ENCODE data around the gene SREBF2. TPM values are rescaled to one million over a fixed set of nuclear protein-coding genes. Genes with fewer than 3 reads are reported as not detected.

Gene SREBF2
- total RNA-seq, 1 donor from 2014 or later: 209 TPM

- Mint-ChIP-seq H3K9me3 (no peaks in the 10 kb centered on the region), H3K27ac (no peak overlapping the region), H3K4me3 (peak overlapping the region; percentile 49), H3K36me3 (ENCODE audit: low read depth) (peaks cover 4% of the 10 kb centered on the region), H3K4me1 (peaks cover 18% of the 10 kb centered on the region), H3K27me3 (peaks cover 20% of the 10 kb centered on the region)
- intact Hi-C loops (cut with micrococcal nuclease): loop anchor here (2.0 kb wide), 1 partner anchor 13 kb away; no protein-coding TSS in a partner anchor
- DNase-seq: no peak
These were observed 94.9 kb downstream of the SREBF2 start for GRCh38 chr22:41927813-41928212.

DNA sequence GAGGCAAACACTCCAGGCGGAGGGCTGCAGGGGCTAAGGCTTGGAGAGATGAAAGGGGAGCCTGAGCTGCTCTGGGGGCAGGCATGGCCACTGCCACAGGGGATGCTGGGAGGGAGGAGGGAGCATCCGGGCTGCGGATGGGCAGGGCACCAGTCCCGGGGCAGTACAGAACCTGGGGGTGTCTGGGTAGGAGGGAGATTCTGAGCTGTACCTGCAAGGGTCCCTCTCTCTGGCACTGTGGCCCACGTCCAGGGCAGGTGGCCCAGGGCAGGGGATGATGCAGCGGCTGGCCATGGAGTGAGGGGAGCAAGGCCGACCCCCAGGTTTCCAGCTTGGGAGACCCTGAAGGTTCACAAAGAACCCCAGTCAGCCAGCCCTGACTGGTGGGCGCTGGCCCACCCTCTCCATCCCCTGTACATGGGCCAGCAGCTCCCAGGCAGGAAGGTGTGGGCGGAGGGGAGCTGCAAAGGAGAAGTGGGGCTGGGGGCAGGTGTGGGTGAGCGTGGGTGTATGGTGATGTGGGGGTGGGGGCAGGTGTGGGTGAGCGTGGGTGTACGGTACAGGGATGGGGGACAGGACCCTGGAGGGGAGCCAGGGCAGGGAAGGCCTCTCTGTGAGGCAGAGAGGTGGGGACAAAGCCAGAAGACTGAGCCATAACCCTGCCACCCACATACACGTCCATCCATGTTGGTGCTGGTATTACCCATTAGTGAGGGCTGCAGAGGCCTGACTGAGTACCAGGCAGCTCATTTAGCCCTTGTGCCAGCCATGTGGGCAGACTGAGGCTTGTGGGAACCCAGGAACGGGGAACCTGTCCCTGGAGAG lies 95.9 kb downstream of the SREBF2 start:
- H3K27ac Mint-ChIP-seq: no peak overlapping the region
- peaks cover 4% of the 10 kb centered on the region for H3K36me3 Mint-ChIP-seq (ENCODE audit: low read depth)
- H3K27me3 Mint-ChIP-seq: peaks cover 20% of the 10 kb centered on the region
- H3K4me3 Mint-ChIP-seq: peak overlapping the region; percentile 28
- DNase-seq: no peak
- intact Hi-C loops (cut with micrococcal nuclease): no loop called here
- no peaks in the 10 kb centered on the region for H3K9me3 Mint-ChIP-seq
- H3K4me1 Mint-ChIP-seq: peaks cover 18% of the 10 kb centered on the region

GRCh38 chr22:41929418-41929810 lies 96.5 kb downstream of the SREBF2 start:
- intact Hi-C loops (cut with micrococcal nuclease): no loop called here

GRCh38 chr22:41931701-41932269 lies 98.9 kb downstream of the SREBF2 start:
- no peak overlapping the region for H3K4me3 Mint-ChIP-seq
- intact Hi-C loops (cut with micrococcal nuclease): no loop called here
- H3K36me3 Mint-ChIP-seq (ENCODE audit: low read depth): peaks cover 10% of the 10 kb centered on the region
- H3K9me3 Mint-ChIP-seq: no peaks in the 10 kb centered on the region
- no peak for DNase-seq
- no peak overlapping the region for H3K27ac Mint-ChIP-seq
- H3K4me1 Mint-ChIP-seq: peaks cover 14% of the 10 kb centered on the region
- peaks cover 10% of the 10 kb centered on the region for H3K27me3 Mint-ChIP-seq

More at GRCh38 chr22:41929418-41929810, 96.5 kb downstream of the SREBF2 start:
- Mint-ChIP-seq H3K4me1 (peaks cover 18% of the 10 kb centered on the region), H3K27me3 (peaks cover 20% of the 10 kb centered on the region), H3K9me3 (no peaks in the 10 kb centered on the region), H3K36me3 (ENCODE audit: low read depth) (peaks cover 4% of the 10 kb centered on the region), H3K27ac (no peak overlapping the region), H3K4me3 (peak overlapping the region; percentile 28)
- no peak for DNase-seq

- no peak overlapping the region for H3K4me3 Mint-ChIP-seq
- intact Hi-C loops (cut with micrococcal nuclease): no loop called here
- peaks cover 13% of the 10 kb centered on the region for H3K36me3 Mint-ChIP-seq (ENCODE audit: low read depth)
- no peak for DNase-seq
- H3K27me3 Mint-ChIP-seq: peaks cover 6% of the 10 kb centered on the region
- H3K9me3 Mint-ChIP-seq: no peaks in the 10 kb centered on the region
- H3K4me1 Mint-ChIP-seq: peaks cover 14% of the 10 kb centered on the region
- H3K27ac Mint-ChIP-seq: no peak overlapping the region
These were observed 99.4 kb downstream of the SREBF2 start for GRCh38 chr22:41932353-41932752.

DNA sequence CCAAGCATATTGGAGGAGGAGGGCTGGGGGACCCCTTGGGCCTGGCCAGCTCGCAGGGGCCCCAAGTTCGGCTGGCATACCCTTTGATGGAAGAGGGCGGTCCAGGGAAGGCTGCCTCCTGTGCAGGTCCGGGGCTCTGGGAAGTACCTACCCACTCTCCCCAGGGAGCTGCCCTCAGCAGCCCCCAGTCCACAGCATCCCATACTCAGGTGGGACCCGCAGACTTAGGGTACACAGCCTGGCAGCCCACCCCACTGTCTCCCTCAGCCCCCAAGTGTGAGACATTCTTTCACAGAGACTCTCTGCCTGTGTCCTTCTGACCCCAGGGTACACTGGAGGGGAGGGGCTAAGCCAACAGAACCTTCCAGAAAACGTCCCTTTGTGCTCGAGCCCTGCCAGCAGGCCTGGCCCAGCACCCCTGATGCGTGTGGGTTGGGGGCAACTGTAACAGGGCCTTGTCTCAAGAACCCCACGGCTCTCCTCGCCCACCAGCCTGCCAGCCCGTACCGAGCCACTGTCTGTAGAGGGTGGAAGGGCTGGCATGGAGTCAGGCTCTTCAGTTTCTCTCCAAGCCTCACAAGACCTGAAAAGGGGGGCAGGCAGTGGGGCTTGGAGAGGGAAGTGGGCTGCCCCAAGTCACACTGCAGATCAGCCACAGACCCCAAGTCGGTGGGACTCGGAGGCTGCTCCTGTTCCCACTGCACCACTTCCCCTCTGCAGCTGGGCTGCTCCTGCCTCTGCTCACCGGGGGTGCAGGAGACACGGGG lies 100.7 kb downstream of the SREBF2 start:
- no peak for DNase-seq
- Mint-ChIP-seq H3K27ac (no peak overlapping the region), H3K36me3 (ENCODE audit: low read depth) (peaks cover 16% of the 10 kb centered on the region), H3K4me3 (no peak overlapping the region), H3K9me3 (no peaks in the 10 kb centered on the region), H3K27me3 (no peaks in the 10 kb centered on the region), H3K4me1 (peaks cover 9% of the 10 kb centered on the region)
- intact Hi-C loops (cut with micrococcal nuclease): no loop called here

GRCh38 chr22:41934284-41935014 lies 101.5 kb downstream of the SREBF2 start:
- intact Hi-C loops (cut with micrococcal nuclease): no loop called here
- no peak for DNase-seq
- Mint-ChIP-seq H3K27ac (no peak overlapping the region), H3K4me1 (peaks cover 5% of the 10 kb centered on the region), H3K27me3 (no peaks in the 10 kb centered on the region), H3K9me3 (no peaks in the 10 kb centered on the region), H3K4me3 (no peak overlapping the region), H3K36me3 (ENCODE audit: low read depth) (peaks cover 19% of the 10 kb centered on the region)

- Mint-ChIP-seq H3K9me3 (no peaks in the 10 kb centered on the region), H3K4me3 (no peak overlapping the region), H3K4me1 (peaks cover 10% of the 10 kb centered on the region), H3K36me3 (ENCODE audit: low read depth) (peaks cover 23% of the 10 kb centered on the region), H3K27me3 (no peaks in the 10 kb centered on the region), H3K27ac (no peak overlapping the region)
- intact Hi-C loops (cut with micrococcal nuclease): no loop called here
- no peak for DNase-seq
These were observed 102.1 kb downstream of the SREBF2 start for GRCh38 chr22:41935015-41935351.

GRCh38 chr22:41935509-41935908 lies 102.6 kb downstream of the SREBF2 start:
- no peak for DNase-seq
- intact Hi-C loops (cut with micrococcal nuclease): no loop called here
- no peak overlapping the region for H3K4me3 Mint-ChIP-seq
- H3K36me3 Mint-ChIP-seq (ENCODE audit: low read depth): peaks cover 26% of the 10 kb centered on the region
- H3K4me1 Mint-ChIP-seq: peaks cover 15% of the 10 kb centered on the region
- no peak overlapping the region for H3K27ac Mint-ChIP-seq
- H3K9me3 Mint-ChIP-seq: no peaks in the 10 kb centered on the region
- peaks cover 2% of the 10 kb centered on the region for H3K27me3 Mint-ChIP-seq

DNA sequence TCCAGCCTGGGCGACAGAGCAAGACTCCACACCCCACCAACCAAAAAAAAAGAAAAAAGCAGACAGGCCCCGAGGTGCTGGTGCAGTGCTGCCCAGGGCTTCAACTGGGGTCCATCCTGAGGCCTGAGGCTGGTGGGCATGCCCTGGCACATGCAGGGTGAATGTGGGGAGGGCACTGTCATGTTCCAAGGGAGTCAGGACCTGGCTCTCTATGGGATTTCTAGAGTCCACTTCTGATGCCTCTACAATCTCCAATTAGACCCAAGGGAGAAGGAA lies 103.9 kb downstream of the SREBF2 start:
- DNase-seq: no peak
- H3K4me1 Mint-ChIP-seq: peaks cover 27% of the 10 kb centered on the region

DNA sequence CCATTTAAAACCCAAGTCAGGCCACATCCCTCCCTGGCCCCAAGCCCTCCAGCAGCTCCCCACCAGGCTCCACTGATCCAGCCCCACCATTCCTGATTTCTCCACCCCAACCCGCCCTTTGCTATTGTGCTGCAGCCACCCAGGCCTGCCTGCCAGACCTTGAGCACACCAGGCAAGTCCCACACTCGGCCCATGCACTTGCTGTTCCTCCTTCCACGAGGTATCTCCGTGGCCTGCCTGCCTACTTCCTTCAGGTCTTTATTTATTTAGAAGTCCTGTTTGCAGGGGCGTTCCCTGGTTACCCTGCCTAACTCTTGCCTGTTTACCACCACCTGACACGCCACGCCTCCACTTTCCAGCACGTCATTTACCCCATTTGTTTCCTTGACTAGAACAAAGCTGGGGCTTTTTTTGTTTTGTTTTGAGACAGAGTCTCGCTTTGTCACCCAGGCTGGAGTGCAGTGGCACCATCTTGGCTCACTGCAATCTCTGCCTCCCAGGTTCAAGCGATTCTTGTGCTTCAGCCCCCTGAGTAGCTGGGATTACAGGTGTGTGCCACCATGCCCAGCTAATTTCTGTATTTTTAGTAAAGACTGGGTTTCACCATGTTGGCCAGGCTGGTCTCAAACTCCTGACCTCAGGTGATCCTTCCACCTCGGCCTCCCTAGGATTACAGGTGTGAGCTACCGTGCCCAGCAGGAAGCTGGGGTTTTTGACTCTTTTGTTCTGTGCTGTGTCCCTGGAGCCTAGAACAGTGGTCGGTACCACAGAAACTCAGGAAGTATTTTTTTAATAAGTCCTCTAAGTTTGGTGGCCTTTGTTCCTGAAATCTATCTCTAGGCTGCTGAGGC lies 107.3 kb downstream of the SREBF2 start:
- intact Hi-C loops (cut with micrococcal nuclease): loop anchor here (1.0 to 2.0 kb wide), 6 partner anchors 13 to 193 kb away; partner anchors contain the start of genes SREBF2 and TNFRSF13C
- H3K4me3 Mint-ChIP-seq: peak overlapping the region; percentile 86
- H3K36me3 Mint-ChIP-seq (ENCODE audit: low read depth): peaks cover 56% of the 10 kb centered on the region
- H3K27me3 Mint-ChIP-seq: peaks cover 2% of the 10 kb centered on the region
- DNase-seq: peak; percentile 98
- H3K9me3 Mint-ChIP-seq: no peaks in the 10 kb centered on the region
- H3K27ac Mint-ChIP-seq: peak overlapping the region; percentile 100
- H3K4me1 Mint-ChIP-seq: peaks cover 45% of the 10 kb centered on the region

More for the DNA sequence above, 103.9 kb downstream of the SREBF2 start:
- Mint-ChIP-seq H3K27ac (no peak overlapping the region), H3K36me3 (ENCODE audit: low read depth) (peaks cover 39% of the 10 kb centered on the region), H3K4me3 (no peak overlapping the region), H3K27me3 (peaks cover 2% of the 10 kb centered on the region), H3K9me3 (no peaks in the 10 kb centered on the region)
- intact Hi-C loops (cut with micrococcal nuclease): no loop called here

GRCh38 chr22:41940832-41941765 lies 108.2 kb downstream of the SREBF2 start:
- H3K27me3 Mint-ChIP-seq: peaks cover 2% of the 10 kb centered on the region
- H3K4me1 Mint-ChIP-seq: peaks cover 51% of the 10 kb centered on the region
- intact Hi-C loops (cut with micrococcal nuclease): loop anchor here (1.0 to 2.0 kb wide), 10 partner anchors 14 to 275 kb away; partner anchors contain the start of genes SREBF2 and TNFRSF13C
- H3K36me3 Mint-ChIP-seq (ENCODE audit: low read depth): peaks cover 60% of the 10 kb centered on the region
- peak overlapping the region; percentile 86 for H3K4me3 Mint-ChIP-seq
- no peaks in the 10 kb centered on the region for H3K9me3 Mint-ChIP-seq
- DNase-seq: peak; percentile 96
- H3K27ac Mint-ChIP-seq: peak overlapping the region; percentile 100

Measured in activated CD4-positive, alpha-beta T cell treated with anti-CD3 and anti-CD28 coated beads, Interleukin-2, amount 10 ng/mL, durations not matched to agents 24 days and 14 days (primary cell).